Hepatic stellate cell (primary cell): ENCODE data around the gene ADAMTS7.
"Not testable (repeated sequence)": the region's sequence is repeated elsewhere in the genome, so short reads cannot be mapped to it uniquely, and the experiment has no call there.

Experiments
- DNase-seq: peaks from one replicate; pipeline ENCODE4 v3.0.0; 2011; ENCODE audit warnings: low spot score

ADAMTS7 gene

GRCh38 chr15:78811124-78811824 is at the start of gene ADAMTS7:
ADAMTS7 (minus strand) TSS chr15:78811464; CDS start chr15:78811220, 244 bp downstream.
- DNase-seq, result peak; percentile 96

- peak; percentile 67 for DNase-seq
Measured at GRCh38 chr15:78859971-78860719, 48.9 kb upstream of the ADAMTS7 start.

GRCh38 chr15:78855746-78856145 is 44.5 kb upstream of the ADAMTS7 start:
- no peak for DNase-seq

GRCh38 chr15:78854833-78855372 is 43.6 kb upstream of the ADAMTS7 start:
- no peak for DNase-seq

GRCh38 chr15:78853500-78853899 is 42.2 kb upstream of the ADAMTS7 start:
- DNase-seq, result no peak

- DNase-seq, result no peak
Measured at GRCh38 chr15:78850941-78851755, 39.9 kb upstream of the ADAMTS7 start.

GRCh38 chr15:78850352-78850751 is 39.1 kb upstream of the ADAMTS7 start:
- DNase-seq, result no peak

GRCh38 chr15:78847387-78847906 is 36.2 kb upstream of the ADAMTS7 start:
- DNase-seq, result not testable (repeated sequence)

GRCh38 chr15:78846906-78847305 is 35.6 kb upstream of the ADAMTS7 start:
- not testable (repeated sequence) for DNase-seq

GRCh38 chr15:78842519-78842918 is 31.3 kb upstream of the ADAMTS7 start:
- no peak for DNase-seq

GRCh38 chr15:78841891-78842290 is 30.6 kb upstream of the ADAMTS7 start:
- no peak for DNase-seq

- no peak for DNase-seq
Measured at GRCh38 chr15:78841376-78841706, 30.1 kb upstream of the ADAMTS7 start.

GRCh38 chr15:78840661-78841375 is 29.6 kb upstream of the ADAMTS7 start:
- peak; percentile 77 for DNase-seq

GRCh38 chr15:78839151-78839550 is 27.9 kb upstream of the ADAMTS7 start:
- not testable (repeated sequence) for DNase-seq

GRCh38 chr15:78838489-78838888 is 27.2 kb upstream of the ADAMTS7 start:
- DNase-seq, result no peak

GRCh38 chr15:78837543-78837942 is 26.3 kb upstream of the ADAMTS7 start:
- DNase-seq, result no peak

- DNase-seq, result no peak
Measured at GRCh38 chr15:78837131-78837530, 25.9 kb upstream of the ADAMTS7 start.

GRCh38 chr15:78836333-78836732 is 25.1 kb upstream of the ADAMTS7 start:
- no peak for DNase-seq

- no peak for DNase-seq
Measured at GRCh38 chr15:78831229-78832207, 20.3 kb upstream of the ADAMTS7 start.

- DNase-seq, result no peak
Measured at GRCh38 chr15:78830514-78831228, 19.4 kb upstream of the ADAMTS7 start.
